ENCODE data around the gene CRYGS.
"Not testable (repeated sequence)": the region's sequence is repeated elsewhere in the genome, so short reads cannot be mapped to it uniquely, and the experiment has no call there.

The CRYGS gene

DNA sequence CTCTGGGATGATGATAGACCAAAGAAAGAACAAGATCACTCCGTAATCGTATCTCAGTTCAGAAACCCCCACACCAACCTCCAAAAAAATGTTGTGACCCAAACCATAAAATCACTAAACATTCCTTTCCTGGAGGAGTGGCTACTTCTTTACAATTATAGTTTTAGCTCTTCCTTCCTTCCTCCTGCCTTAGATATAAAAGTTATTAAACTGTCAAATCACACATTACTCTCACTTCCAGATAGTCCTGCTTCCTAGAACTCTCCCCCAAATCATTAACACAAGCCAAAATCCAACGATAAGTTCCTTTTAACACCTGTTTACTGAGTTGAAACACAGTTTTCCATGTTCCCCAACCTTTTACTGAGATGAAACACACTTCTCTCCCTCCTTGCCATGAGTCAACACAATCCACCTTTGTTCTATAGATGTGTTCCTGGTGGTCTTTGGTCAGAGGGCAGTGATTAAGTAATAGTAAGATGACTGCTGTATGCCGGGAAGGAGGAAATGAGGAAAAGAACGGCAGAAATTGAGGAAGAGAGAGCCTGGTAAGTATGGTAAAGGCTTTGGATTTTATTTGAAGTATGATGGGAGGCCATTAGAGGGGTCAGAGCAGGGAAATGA, 8.3 kb upstream of the CRYGS start:
- DNase-seq (ENCODE audit: low read depth in 3 of 3) = no peak

DNA sequence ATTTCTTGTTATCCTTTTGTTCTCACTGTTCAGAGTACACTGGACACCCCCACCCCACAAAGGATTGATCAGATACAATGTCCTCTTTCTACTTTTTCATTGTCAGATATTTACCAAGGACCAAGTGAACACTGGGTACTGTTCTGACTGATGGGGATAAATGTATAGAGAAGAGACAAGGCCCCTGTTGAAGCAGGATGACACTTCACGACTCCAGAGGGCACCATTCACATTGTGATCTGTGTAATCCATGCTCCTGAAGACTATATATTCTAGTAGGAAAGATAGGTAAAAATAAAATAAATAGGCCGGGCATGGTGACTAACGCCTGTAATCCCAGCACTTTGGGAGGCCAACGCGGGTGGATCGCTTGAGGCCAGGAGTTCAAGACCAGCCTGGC, 7.2 kb upstream of the CRYGS start:
- no peak for DNase-seq (ENCODE audit: low read depth in 3 of 3)

DNA sequence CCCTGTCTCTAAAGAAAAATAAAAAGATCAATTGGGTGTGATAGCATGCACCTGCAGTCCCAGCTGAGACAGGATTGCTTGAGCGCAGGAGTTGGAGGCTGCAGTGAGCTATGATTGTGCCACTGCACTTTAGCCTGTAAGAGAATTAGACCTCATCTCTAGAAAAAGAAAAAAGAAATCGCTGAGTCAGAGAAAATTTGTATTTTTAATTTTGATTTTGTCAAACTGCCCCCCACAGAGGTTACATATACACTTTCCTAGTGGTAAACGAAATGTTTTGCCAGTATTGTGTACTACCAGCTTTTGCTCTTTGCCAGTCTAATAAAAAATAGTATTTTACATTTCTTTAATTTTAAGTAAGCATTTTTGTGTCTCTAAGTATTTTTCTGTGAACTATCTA, 5.3 kb upstream of the CRYGS start:
- DNase-seq (ENCODE audit: low read depth in 3 of 3) = no peak

DNA sequence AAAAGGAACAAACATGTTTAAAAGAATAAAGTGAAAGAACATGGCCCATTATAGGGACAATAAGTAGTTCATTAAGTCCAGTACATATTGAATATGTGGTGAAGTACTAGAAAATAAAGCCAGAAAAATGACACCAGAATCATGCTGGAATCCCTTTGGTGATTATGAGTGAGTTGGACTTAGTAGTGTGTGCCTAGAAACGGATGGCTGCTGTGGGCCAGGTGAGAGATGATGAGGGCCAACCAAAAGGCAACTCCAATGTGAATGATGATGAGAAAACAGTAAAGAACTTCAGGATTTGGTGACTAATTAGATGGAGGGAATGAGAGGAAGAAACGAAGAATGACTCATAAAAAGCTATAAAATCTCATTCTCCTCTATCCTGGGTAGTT, 3.3 kb downstream of the CRYGS start:
- no peak for DNase-seq (ENCODE audit: low read depth in 3 of 3)

DNA sequence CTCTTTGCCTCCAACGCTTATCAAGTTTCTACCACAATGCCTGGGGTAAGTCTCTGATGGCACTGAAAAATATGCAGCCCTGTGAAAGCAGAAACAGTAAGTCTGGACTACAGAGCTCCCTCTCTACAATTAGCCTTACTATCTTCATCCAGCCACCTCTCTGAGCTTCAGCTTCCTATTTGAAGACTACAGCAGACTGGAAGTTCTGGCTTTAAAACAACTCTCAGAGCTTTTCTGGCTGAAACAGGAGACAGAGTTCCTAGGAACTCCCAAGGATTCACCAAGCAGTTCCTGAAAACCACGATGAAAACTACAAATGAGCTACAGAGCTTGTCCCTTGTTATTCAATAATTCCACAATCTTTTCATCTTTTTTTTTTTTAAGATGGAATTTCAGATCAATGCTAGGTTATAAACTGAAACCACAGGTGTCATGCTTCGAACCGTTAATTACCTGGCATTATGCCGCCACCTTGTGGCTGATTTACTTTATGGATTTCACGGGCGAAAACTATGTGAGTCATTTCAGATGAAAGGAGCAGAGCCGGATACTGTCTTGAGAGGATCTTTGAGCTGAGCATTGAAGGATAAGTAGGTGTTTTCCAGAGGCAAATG, 3.9 kb downstream of the CRYGS start:
- DNase-seq (ENCODE audit: low read depth in 3 of 3) = peak; percentile 43 to 76 (median 70)

DNA sequence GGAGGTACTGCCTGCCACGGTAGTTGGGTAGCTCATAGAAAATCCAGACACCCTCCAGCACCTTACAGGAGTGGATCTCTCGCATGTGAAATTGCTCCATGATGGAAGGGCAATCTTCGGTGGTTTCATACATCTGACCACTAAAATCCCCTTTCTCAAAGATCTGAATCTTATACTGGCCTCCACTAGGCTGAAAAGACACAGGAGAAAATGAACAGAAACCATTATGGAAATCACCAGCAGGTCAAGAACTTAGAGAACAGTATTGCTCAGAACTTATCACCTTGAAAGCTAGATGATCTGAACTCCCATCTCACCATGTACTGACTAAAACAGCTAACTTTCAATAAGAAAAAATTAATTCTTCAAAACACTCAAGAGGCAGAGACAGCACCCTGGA, 5.4 kb downstream of the CRYGS start:
- DNase-seq (ENCODE audit: low read depth in 3 of 3) = no peak

DNA sequence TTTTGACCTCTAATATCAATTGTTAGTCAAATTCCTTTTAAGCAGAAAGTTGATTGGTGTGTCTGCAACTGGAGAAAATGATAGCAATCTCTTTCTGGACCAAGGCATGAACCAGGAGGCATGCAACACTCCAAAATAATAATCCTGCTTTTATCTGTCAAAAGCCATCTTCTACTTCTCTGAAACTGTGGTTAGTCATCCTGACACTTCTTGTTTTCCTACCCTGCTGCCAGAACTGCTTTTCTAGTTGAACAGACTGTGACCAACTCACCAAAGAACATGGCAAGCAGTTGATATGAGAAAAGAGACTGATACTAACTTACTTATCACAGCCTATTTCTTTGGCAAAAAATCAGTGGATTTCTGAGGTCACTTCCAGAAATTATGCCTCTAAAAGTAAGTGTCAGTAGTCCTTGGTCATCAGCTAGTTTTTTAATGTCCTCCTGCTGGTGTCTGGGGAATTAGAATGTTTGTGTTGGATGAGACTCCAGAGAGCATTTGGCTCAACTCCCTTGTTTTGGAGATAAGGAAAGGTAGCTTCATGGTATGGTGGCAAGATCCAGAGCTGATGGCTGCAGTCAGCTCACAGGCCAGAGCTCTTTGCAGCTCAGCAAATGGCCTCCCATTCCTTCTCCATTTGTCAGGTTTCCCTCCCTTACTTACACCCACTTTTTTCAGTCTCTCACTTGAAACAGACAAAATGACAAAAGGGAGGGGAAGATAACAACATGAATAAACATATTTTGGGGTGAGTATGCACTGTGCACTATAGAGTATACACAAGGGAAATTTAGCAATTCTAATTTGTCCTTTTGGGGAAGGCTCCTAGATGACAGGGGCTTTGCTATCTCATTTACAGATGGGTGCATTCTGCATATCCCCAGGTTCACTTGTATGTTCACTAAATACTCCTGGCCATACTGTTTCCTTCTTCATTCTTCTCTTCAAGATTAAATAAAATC, 7.0 kb downstream of the CRYGS start:
- no peak for DNase-seq (ENCODE audit: low read depth in 3 of 3)

DNA sequence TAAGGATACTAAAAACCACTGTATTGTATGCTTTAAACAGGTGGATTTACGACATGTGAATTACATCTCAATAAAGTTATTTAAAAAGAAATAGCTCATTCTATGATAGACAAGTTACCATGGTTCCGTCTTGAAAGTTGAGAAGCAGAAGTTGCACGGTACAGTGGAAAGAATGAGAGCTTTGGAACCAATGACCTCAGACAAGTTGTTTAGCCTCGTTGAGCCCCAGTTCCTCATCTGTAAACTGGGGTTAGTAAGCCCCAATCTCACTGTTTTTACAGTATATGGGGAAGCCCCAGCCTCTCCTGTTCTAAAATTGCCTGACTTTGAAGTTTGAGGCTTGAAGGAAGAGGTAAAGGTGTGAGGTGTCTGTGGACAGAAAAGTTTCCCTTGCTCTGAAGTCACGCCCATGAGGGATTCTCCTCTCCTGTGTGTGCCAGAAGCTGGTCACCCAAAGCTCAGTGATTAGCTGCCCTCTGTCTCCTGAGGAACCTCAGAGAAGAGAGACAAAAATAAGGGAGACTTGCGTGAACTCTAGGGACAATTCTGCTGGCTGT, 10.0 kb downstream of the CRYGS start:
- peak in 1 of 3 experiments; percentile 27 for DNase-seq (ENCODE audit: low read depth in 3 of 3)

DNA sequence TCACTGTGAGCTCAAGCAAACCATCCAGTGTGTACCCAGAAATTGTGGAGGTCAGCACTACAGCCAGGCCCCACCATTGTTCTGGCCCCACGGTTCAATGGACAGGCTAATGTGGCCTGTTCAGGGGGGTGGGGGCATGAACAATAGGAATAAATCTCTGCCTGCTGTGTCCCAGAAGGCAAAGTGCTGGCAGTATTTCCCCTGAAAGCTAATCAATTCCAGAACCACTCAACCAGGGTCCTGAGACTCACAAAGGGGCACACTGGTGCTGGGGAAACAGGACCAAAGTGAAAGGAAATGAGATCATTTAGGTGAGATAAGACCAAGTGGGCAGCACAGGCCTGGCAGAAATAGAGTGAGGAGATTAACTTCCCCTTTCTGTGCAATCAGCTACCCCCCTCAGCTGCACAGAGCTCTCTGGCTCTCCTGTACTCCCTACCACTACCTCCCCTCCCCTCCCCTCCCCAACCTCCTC, 11.5 kb downstream of the CRYGS start:
- no peak for DNase-seq (ENCODE audit: low read depth in 3 of 3)

DNA sequence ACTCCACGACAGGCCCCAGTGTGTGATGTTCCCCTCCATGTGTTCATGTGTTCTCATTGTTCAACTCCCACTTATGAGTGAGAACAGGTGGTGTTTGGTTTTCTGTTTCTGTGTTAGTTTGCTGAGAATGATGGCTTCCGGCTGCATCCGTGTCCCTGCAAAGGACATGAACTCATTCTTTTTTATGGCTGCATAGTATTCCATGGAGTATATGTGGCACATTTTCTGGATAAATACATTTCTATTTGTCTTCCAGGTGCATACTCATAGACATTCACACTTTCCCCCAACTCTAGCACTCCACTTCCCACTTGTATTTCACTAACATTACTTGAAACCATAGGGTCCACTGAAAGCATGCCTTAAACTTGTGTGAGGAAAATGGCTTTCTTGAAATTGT, 12.5 kb downstream of the CRYGS start:
- not testable (repeated sequence) for DNase-seq (ENCODE audit: low read depth in 3 of 3)

DNA sequence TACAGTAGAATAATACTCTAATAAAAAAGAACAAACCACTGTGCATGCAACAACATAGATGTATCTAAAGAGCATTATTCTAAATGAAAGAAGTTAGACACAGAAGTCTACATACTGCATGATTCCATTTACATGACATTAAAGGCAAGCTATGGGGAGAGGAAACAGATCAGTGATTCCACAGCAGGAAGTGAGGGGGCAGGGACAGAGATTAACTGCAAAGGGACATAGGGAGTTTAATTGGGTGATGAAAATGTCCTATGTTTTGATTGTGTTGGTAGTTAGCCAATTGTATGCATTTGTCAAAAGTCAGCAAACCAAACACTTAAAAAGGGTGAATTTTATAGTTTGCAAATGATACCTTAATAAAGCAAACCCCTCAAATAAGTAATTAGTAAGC, 13.8 kb downstream of the CRYGS start:
- no peak for DNase-seq (ENCODE audit: low read depth in 3 of 3)

DNA sequence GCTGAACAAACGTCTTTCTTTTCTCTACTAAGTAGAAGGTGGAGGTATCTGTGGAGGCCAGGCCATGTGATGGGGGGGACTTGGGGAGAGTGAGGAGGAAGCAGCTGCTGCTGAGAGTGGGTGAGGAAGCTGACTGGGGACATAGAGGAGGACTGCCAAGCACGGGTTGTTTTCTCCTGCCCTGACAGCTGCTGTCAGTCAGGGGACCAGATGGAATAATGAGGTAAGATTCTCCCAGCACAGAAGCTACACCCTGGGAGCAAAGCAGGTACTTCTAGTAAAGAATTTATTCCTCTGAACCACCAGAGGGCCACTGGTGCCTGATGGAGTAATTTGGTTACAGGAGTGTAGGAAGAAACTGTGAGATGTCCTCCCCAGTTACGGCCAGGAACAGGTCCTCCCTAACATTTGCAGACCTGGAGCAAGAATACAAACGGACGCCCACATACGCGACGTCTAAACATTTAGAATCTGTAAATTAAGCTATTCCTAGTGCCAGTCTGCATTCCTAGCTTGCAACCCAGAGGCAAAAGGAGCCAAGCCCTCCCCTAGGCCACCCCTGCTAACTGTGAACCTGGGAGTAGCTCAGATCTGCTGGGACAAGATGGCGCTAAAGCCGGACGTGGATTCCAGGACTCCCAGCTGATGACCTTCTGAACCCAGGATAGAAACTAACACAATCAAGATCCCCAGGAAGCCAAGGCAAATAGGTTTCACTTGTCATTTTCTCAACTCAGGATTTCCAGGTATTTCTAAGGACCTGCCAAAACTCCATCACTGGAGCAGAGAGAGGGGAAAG, 14.8 kb downstream of the CRYGS start:
- no peak for DNase-seq (ENCODE audit: low read depth in 3 of 3)

DNA sequence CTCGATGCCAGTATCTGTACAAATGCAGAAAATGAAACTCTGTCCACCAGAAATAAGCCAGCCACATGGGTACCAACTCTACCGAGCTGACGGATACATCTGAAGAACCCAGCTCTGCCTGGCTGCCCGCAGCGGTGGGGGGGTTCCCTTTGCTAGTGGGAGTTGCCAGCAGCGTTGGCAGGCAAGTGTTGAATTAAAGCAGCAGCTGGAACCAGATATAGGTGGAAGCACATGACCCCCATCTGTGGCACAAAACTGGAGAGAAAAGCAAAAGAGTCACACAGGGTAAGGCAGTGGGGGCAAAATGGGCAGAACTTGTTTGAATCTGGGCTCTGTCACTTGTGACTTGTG, 17.9 kb downstream of the CRYGS start:
- no peak for DNase-seq (ENCODE audit: low read depth in 3 of 3)

DNA sequence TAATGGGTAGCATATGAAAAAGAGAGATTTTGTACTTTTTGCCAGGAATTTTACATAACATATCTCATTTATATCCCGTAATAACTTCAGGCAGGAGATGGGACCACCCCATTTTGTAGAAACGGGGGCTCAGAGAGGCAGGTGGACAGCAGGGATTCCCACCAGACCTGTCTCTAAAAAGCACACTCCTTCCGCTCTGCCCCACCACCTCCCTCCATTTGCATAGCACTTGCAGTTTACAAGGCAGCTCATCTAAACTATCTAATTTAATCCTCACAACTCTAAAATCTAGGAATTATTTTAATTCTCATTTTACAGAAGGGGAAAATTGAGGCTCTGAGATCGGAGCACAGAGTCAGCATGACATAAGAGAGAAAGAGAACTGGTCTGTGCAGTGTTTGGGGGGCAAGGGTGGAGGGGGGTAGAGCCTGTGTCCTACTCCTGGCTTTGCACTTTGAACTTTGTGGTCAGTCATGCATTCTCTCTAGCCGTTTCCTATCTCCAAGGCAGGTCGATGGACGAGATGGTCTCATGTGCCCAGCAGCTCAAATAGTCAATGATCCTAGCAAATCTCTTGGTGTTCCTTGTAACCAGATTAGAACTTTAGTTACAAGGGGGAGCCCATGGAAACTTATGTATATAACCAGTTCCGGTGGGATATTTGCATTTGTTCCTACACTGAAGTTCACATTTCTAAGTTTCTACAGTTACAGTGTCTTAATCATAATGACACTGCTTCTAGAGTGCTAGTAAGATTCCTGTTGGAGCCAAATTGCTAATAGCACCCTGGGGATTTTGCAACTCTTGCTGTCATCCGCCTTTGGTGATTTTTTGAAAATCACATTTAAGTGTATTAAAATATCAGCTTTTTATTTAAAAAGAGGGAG, 18.6 kb downstream of the CRYGS start:
- DNase-seq (ENCODE audit: low read depth in 3 of 3) = no peak

DNA sequence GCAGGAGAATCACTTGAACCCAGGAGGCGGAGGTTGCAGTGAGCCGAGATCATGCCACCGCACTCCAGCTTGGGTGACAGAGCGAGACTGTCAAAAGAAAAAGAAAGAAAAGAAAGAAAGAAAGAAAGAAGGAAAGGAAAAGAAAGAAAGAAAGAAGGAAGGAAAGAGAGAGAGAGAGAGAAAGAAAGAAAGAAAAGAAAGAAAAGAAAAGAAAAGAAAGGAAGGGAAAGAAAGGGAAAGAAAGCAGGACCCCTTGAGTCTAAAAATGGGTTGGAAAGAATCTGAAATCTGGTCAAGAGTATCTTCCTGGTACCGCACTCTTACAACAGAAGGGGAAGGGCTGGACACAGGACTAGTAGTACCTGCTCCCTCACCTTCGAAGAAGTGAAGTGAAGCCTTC, 19.6 kb downstream of the CRYGS start:
- no peak for DNase-seq (ENCODE audit: low read depth in 3 of 3)

DNA sequence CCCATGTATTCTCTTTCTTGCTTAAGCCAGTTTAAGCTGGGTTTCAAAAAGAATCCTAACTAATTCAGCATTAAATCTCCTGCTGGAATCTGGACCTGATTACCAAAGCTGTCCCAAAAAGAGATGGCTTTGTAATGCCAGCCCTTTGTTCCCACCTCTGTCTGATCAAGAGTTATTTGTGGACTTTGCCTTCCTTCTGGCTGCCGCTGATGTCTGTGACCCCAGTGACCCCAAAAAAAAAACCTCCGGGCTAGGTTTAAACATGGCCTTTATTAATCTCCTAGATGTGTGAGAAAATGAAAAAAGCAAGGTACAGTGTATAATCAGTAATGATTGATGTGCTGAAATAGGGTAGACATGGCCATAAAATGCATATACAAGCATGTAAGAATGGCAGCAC, 20.7 kb downstream of the CRYGS start:
- no peak for DNase-seq (ENCODE audit: low read depth in 3 of 3)

DNA sequence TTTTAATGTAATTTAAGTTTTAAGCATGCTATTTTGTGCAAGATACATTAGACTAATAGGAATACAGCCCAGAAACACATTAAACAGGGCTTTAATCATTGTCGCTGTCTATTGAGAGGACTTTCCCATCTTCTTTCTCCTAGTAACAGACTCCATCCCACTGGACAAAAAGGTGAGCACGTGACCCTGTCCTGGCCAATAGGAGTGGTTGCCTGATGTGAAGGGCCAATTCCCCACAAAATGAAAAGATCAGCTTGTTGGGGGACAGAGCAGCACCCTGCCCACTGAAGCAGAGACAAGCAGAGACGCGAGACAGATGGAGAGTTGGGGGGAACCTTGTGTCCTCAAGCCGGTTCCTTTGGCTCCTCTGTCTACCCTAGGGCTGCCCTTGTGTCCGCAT, 21.2 kb downstream of the CRYGS start:
- DNase-seq (ENCODE audit: low read depth in 3 of 3) = no peak

DNA sequence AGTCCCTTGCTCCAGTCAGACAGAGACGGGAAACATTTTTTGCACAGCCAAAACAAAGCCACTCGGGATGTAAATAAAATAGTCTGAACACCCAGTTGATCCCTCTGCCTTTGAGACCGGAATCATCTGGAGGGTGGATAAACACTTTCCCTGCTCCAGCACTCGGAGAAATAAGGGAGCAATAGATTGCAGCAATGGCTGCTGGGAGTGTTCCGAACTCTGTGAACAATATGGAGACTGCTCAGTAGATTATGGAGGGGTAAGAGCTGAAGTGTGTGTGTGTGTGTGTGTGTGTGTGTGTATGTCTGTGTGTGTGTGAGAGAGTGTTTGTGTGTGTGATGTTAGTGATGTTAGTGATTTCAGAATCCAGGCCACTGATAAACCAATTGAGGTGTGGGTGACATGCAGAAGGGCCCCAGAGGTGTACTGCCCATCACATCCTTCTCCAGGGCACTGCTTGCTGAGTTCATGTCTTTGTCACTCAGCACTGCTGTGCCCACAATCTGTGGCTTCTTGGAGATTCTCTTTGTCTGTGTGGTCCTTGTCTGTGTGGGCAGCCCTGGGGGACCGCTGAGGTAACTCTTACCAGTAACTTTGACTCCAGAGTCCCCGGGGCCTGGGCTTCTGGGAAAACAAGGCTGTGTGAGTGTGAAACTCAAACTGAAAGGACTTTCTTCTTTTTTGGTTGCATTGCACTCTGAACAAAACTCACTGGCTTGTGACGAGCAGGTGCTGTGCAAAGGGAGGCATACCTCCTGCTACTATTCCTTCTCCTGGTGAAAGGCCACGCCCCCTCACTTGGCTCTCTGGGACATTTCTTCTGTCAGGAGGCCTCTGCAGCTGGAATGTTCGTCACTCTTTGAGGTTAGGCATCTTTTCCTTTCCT, 23.0 kb downstream of the CRYGS start:
- no peak for DNase-seq (ENCODE audit: low read depth in 3 of 3)

DNA sequence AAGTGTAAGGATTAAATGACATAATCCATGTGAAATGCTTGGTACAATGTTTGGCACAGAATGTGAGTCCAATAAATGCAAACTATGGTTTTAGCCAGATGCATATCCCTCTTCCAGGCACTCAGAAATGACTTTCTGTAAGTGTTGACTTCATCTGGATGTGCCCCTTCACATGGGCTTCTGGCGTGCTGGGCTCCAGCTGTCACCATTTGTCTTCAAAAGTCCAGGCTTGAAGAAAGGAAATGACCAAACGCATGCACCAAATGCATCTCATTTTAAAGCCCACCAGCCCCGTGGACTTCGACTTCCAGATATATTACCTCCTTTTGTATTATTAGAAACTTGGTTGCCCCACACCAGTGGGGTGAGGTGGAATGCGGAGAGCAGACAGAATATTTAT, 23.7 kb downstream of the CRYGS start:
- no peak for DNase-seq (ENCODE audit: low read depth in 3 of 3)

All from stimulated activated CD4-positive, alpha-beta T cell treated with anti-CD3 and anti-CD28 coated beads, TNF-alpha, amount 100 ng/mL, for 4 hours (primary cell).